C4-2B (cell line): ENCODE measurements around the gene PPP1CA.
A peak's percentile ranks its signal among the peaks of the same experiment; 100 is the strongest.

Source experiments
- ZFX ChIP-seq: fragments of 450-650 bp; IDR thresholded peaks from 2 replicates; pipeline ENCODE4 v1.6.1; 2017
- TF ChIP-seq, protein P1 (sequence below): fragments of 450-650 bp; conservative IDR thresholded peaks from 2 replicates; pipeline ENCODE4 v1.5.1; 2017; ENCODE audit warnings: mild to moderate bottlenecking

DNA sequence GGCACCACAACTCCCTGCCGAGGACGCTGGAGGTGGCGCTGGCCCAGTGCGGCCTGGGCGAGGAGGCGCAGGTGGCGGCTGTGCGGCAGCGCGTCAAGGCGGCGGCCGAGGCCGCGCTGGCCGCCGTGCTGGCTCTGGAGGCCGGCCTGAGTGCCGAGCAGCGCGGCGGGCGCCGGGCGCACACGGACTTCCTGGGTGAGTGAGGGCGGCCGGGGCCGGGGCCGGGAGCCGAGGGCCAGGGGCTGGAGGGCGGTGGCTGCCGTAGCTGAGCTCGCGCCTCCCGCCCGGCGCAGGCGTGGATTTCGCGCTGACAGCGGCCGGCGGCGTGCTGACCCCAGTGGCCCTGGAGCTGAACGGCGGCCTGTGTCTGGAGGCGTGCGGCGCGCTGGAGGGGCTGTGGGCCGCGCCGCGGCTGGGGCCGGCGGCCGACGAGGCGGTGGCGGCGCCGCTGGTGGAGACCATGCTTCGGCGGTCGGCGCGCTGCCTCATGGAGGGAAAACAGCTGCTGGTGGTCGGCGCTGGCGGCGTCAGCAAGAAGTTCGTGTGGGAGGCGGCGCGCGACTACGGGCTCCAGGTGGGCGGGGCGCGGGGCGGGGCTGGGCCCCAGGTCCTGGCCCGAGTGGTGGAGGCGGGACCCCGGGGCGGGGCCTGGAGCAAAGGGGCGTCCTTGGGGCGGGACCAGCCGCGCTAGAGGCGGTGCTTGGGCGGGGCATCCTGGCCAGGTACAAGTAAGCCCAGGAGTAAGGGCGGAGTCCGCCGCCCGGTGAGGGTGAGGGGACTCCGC is 19.2 kb upstream of the PPP1CA start:
- TF ChIP-seq, protein P1, sequence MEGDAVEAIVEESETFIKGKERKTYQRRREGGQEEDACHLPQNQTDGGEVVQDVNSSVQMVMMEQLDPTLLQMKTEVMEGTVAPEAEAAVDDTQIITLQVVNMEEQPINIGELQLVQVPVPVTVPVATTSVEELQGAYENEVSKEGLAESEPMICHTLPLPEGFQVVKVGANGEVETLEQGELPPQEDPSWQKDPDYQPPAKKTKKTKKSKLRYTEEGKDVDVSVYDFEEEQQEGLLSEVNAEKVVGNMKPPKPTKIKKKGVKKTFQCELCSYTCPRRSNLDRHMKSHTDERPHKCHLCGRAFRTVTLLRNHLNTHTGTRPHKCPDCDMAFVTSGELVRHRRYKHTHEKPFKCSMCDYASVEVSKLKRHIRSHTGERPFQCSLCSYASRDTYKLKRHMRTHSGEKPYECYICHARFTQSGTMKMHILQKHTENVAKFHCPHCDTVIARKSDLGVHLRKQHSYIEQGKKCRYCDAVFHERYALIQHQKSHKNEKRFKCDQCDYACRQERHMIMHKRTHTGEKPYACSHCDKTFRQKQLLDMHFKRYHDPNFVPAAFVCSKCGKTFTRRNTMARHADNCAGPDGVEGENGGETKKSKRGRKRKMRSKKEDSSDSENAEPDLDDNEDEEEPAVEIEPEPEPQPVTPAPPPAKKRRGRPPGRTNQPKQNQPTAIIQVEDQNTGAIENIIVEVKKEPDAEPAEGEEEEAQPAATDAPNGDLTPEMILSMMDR, result no peak
- TF ChIP-seq ZFX, result peak; percentile 93
